ENCODE data around the gene IFT122. TPM values are rescaled to one million over a fixed set of nuclear protein-coding genes. Genes with fewer than 3 reads are reported as not detected.

The IFT122 gene
- total and polyA plus RNA-seq, 2 donors (not counting 3 experiments of a cell fraction or from before 2014, with no cell fraction given), result 38.4 to 41.7 TPM

- Histone ChIP-seq H3K4me2 (ENCODE audit: insufficient read depth, low read length) (no peak overlapping the region), H3K27ac (ENCODE audit: insufficient read depth, low read depth, low read length) (no peak overlapping the region), H3K9ac (replicated peaks; ENCODE audit: extremely low read depth, insufficient read depth, low read length) (no peak overlapping the region), H3K79me2 (ENCODE audit: control insufficient read depth, insufficient read depth, low read length) (no peaks in the 10 kb centered on the region), H3K27me3 (ENCODE audit: control insufficient read depth in 2 of 2, insufficient read depth in 2 of 2, low read length in 2 of 2) (no peaks in the 10 kb centered on the region), H4K20me1 (replicated peaks; ENCODE audit: control insufficient read depth, extremely low read depth, insufficient read depth, low read length) (no peaks in the 10 kb centered on the region), H3K4me3 (replicated peaks in 1 of 3; ENCODE audit: insufficient read depth in 1 of 3, low read depth in 1 of 3, low read length in 3 of 3) (no peak overlapping the region), H2AFZ (ENCODE audit: low read depth, low read length) (no peak overlapping the region), H3K36me3 (ENCODE audit: control insufficient read depth in 2 of 2, extremely low read depth in 1 of 2, insufficient read depth in 2 of 2, low read length in 2 of 2) (peaks cover 47 to 87% of the 10 kb centered on the region in 2 experiments), H3K9me1 (replicated peaks; ENCODE audit: control insufficient read depth, extremely low read depth, insufficient read depth, low read length) (no peaks in the 10 kb centered on the region), H3K9me3 (replicated peaks; ENCODE audit: control insufficient read depth, insufficient read depth, low read length) (no peaks in the 10 kb centered on the region), H3K4me1 (ENCODE audit: control insufficient read depth, extremely low read depth, insufficient read depth, low read length) (no peaks in the 10 kb centered on the region)
- TF ChIP-seq MAX (IDR thresholded peaks at IDR 0.05; ENCODE audit: insufficient read depth, insufficient read length) (no peak), FOS (IDR thresholded peaks at IDR 0.05; ENCODE audit: borderline replicate concordance, insufficient read depth, low read length) (no peak), MYC (IDR thresholded peaks at IDR 0.05; ENCODE audit: low read depth, low read length) (no peak)
- BruUV-seq (replicated peaks), result no TSS peak
- ChIA-PET POLR2A (no interaction called here), CTCF (interaction anchor here (1.0 to 1.4 kb wide), 3 partner anchors 30 to 80 kb away, joined by 3 to 10 read pairs (median 6); no protein-coding TSS in a partner anchor)
- intact Hi-C loops (cut with micrococcal nuclease) (no loop called here), dilution Hi-C loops (cut with MboI; ENCODE audit: extremely low pct_ligation_motif_present, low sequenced_read_pairs) (no loop called here)
- FAIRE-seq (no peak), DNase-seq (ENCODE audit: low read depth, low spot score) (no peak)
Measured at GRCh38 chr3:129569856-129570255, 129.8 kb downstream of the IFT122 start.

Small RNAs within 50 kb of the gene (small RNA-seq; reads per million reads assigned to genes)
- not detected for gene SNORA7B (ENCODE audit: insufficient read depth, insufficient read length, low read depth, low replicate concordance)

Other genes with a start within 250 kb of the IFT122 start
- gene COPG1, start 190.6 kb upstream of the IFT122 start, total RNA-seq, result 202 and 203 TPM in 2 replicates
- 112 and 113 TPM in 2 replicates for gene COPG1, start 190.6 kb upstream of the IFT122 start, polyA plus RNA-seq
- 38.9 and 40.8 TPM in 2 replicates for gene HMCES, start 161.4 kb upstream of the IFT122 start, total RNA-seq
- 21.7 and 30.6 TPM in 2 replicates for gene HMCES, start 161.4 kb upstream of the IFT122 start, polyA plus RNA-seq
- 0.25 and 0.49 TPM in 2 replicates for gene EFCAB12, start 11.6 kb upstream of the IFT122 start, total RNA-seq
- gene EFCAB12, start 11.6 kb upstream of the IFT122 start, polyA plus RNA-seq, result 0.15 and 0.19 TPM in 2 replicates
- 33.2 and 39.5 TPM in 2 replicates for gene MBD4, start 276 bp upstream of the IFT122 start, total RNA-seq
- 11.0 and 17.4 TPM in 2 replicates for gene MBD4, start 276 bp upstream of the IFT122 start, polyA plus RNA-seq
- not detected in 2 replicates for gene RHO, start 88.4 kb downstream of the IFT122 start, total RNA-seq
- gene RHO, start 88.4 kb downstream of the IFT122 start, polyA plus RNA-seq, result not detected in 2 replicates
- not detected in 2 replicates for gene H1-8, start 103.0 kb downstream of the IFT122 start, total RNA-seq
- not detected in 2 replicates for gene H1-8, start 103.0 kb downstream of the IFT122 start, polyA plus RNA-seq
- 834 and 860 TPM in 2 replicates for gene PLXND1, start 166.5 kb downstream of the IFT122 start, total RNA-seq
- 300 and 332 TPM in 2 replicates for gene PLXND1, start 166.5 kb downstream of the IFT122 start, polyA plus RNA-seq

Data from endothelial cell of umbilical vein (primary cell).